ENCODE measurements around the gene MND1.
"Not testable (repeated sequence)": the region's sequence is repeated elsewhere in the genome, so short reads cannot be mapped to it uniquely, and the experiment has no call there.

MND1 gene

DNA sequence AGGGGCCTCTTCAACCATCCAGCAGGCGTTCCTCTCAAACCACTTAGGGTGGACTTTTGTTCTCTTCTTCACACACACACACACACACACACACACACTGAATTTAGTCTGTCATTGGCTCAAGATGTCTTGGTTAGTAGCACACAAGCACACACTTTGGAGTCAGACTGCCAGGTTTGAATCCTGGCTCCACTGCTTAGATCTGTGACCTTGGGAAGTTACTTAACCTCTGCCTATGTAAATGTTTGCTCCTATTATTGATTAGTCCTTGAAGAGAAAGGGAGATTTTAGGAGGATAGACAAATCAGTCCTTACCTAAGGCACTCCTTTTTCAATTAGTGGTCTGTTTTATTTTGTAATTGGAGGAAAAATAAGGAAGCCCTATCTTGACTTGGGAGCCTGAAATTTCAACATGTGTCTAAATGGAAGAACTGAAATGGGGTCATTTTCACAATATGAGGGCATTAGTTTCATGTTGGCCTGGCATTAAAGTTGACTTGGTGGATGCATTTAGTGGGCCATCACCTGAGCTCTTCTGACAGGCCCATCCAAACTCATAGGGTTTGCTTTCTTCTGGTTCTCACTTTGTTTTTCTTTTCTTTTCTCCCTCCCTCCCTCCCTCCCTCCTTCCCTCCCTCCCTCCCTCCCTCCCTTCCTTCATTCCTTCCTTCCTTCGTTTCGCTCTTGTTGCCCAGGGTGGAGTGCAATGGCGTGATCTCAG lies 108.3 kb downstream of the MND1 start:
- no peak overlapping the region for H3K4me3 ChIP-seq (replicated peaks in 1 of 2; ENCODE audit: low read depth in 2 of 2, low read length in 2 of 2)
- no peak for DNase-seq (ENCODE audit: low read depth in 2 of 2)
- TF ChIP-seq, protein P1, sequence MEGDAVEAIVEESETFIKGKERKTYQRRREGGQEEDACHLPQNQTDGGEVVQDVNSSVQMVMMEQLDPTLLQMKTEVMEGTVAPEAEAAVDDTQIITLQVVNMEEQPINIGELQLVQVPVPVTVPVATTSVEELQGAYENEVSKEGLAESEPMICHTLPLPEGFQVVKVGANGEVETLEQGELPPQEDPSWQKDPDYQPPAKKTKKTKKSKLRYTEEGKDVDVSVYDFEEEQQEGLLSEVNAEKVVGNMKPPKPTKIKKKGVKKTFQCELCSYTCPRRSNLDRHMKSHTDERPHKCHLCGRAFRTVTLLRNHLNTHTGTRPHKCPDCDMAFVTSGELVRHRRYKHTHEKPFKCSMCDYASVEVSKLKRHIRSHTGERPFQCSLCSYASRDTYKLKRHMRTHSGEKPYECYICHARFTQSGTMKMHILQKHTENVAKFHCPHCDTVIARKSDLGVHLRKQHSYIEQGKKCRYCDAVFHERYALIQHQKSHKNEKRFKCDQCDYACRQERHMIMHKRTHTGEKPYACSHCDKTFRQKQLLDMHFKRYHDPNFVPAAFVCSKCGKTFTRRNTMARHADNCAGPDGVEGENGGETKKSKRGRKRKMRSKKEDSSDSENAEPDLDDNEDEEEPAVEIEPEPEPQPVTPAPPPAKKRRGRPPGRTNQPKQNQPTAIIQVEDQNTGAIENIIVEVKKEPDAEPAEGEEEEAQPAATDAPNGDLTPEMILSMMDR (IDR thresholded peaks at IDR 0.05; ENCODE audit: low read depth, low read length): no peak

DNA sequence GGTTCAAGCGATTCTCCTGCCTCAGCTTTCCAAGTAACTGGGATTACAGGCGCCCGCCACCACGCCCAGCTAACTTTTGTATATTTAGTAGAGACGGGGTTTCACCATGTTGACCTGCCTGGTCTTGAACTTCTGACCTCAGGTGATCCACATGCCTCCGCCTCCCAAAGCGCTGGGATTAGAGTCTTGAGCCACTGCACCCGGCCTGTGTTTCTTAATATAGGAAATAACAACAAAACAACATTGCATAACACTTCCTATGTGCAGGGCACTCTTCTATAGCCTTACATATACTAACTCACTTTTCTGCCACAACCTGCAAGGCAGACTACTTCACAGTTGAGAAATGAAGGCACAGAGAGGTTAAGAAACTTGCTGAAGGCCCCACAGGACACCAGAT lies 108.9 kb downstream of the MND1 start:
- no peak for DNase-seq (ENCODE audit: low read depth in 2 of 2)
- H3K4me3 ChIP-seq (replicated peaks in 1 of 2; ENCODE audit: low read depth in 2 of 2, low read length in 2 of 2): no peak overlapping the region
- TF ChIP-seq, protein P1 (IDR thresholded peaks at IDR 0.05; ENCODE audit: low read depth, low read length): no peak

DNA sequence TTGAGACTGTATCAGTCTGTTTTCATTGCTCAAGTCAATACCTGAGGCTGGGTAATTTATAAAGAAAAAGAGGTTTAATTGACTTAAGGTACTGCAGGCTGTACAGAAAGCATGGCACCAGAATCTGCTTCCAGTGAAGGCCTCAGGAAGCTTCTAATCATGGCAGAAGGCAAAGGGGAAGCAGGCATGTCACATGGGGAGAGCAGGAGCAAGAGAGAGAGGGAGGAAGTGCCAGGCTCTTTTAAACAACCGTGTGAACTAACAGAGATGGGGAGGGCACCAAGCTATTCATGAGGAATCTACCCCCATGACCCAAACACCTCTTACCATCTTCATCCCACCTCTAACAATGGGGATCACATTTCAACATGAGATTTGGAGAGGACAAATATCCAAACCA lies 114.5 kb downstream of the MND1 start:
- DNase-seq (ENCODE audit: low read depth in 2 of 2): no peak
- TF ChIP-seq, protein P1 (IDR thresholded peaks at IDR 0.05; ENCODE audit: low read depth, low read length): no peak
- H3K4me3 ChIP-seq (replicated peaks in 1 of 2; ENCODE audit: low read depth in 2 of 2, low read length in 2 of 2): no peak overlapping the region

DNA sequence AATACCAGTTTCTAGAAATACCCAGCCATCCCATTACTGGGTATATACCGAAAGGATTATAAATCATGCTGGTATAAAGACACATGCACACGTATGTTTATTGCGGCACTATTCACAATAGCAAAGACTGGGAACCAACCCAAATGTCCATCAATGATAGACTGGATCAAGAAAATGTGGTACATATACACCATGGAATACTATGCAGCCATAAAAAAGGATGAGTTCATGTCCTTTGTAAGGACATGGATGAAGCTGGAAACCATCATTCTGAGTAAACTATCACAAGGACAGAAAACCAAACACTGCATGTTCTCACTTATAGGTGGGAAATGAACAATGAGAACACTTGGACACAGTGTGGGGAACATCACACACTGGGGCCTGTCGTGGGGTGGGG lies 117.1 kb downstream of the MND1 start:
- not testable (repeated sequence) for DNase-seq (ENCODE audit: low read depth in 2 of 2)

DNA sequence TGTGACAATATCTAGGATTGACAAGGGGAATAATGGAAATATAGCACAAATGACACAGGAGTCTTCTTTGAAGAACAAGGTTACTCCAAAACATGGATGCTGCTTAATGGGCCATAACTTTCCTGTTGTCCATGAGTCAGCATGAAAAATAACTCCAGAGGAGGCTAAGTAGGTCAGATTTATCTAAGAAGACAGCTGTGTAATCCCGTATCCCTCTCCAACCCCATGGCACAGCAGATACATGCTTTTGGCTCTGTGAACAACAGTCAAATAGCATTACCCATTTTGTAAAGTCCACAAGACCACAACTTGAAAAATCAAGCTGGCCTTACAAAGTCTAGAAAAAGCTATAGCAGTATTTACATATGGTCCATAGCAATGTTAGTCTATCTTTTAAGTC lies 119.6 kb downstream of the MND1 start:
- H3K4me3 ChIP-seq (replicated peaks in 1 of 2; ENCODE audit: low read depth in 2 of 2, low read length in 2 of 2): no peak overlapping the region
- TF ChIP-seq, protein P1 (IDR thresholded peaks at IDR 0.05; ENCODE audit: low read depth, low read length): no peak
- peak in 1 of 2 donors; percentile 21 for DNase-seq (ENCODE audit: low read depth in 2 of 2)

More for the DNA sequence above, 117.1 kb downstream of the MND1 start:
- not testable (repeated sequence) for H3K4me3 ChIP-seq (replicated peaks in 1 of 2; ENCODE audit: low read depth in 2 of 2, low read length in 2 of 2)

Measured in cardiac fibroblast (primary cell).